ENCODE measurements around the gene DUSP6.

Gene DUSP6, protein sequence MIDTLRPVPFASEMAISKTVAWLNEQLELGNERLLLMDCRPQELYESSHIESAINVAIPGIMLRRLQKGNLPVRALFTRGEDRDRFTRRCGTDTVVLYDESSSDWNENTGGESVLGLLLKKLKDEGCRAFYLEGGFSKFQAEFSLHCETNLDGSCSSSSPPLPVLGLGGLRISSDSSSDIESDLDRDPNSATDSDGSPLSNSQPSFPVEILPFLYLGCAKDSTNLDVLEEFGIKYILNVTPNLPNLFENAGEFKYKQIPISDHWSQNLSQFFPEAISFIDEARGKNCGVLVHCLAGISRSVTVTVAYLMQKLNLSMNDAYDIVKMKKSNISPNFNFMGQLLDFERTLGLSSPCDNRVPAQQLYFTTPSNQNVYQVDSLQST

DNA sequence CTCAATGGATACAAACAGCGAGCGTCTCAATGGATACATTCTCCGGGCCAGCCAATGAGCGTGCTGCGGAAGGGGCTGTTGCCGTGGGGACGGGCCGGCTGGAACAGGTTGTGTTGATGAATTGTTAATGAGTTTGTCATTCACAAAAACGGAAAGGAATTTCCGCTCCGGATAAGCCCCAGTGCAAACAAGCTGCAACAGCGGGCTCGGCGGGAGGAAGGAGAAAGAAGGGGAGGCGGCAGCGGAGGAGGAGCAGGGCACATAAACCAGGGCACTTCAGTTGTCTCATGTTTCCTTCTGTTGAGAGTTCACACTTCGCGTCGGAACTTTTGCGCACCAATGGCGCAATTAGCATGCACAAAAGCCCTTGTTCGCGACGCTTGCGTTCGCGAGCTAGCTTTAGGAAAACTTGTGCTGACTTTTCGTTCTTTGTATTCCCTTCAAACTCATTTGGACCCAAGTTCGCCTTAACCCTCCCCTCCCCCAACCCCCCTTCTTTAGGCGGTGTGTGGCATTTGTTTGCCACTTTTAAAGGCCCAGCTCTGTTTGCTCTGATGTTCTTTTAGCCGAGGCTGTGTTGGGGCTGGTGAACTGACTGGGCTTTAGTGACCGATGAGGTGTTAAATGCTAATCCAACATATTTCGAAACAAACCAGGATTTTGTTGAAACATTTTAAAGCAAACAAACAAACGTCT is at the start of gene DUSP6:
DUSP6 (minus strand) TSS at position 10 of the 696 bp plus-strand sequence. CDS start 462 bp downstream, outside the sequence.
- Mint-ChIP-seq H3K27ac (peak within 1 kb of the TSS; percentile 85), H3K4me1 (peaks cover 55% of the 10 kb centered on the region), H3K4me3 (peak within 1 kb of the TSS; percentile 96), H3K27me3 (no peaks in the 10 kb centered on the region), H3K9me3 (no peaks in the 10 kb centered on the region), H3K36me3 (peaks cover 2% of the 10 kb centered on the region)

DNA sequence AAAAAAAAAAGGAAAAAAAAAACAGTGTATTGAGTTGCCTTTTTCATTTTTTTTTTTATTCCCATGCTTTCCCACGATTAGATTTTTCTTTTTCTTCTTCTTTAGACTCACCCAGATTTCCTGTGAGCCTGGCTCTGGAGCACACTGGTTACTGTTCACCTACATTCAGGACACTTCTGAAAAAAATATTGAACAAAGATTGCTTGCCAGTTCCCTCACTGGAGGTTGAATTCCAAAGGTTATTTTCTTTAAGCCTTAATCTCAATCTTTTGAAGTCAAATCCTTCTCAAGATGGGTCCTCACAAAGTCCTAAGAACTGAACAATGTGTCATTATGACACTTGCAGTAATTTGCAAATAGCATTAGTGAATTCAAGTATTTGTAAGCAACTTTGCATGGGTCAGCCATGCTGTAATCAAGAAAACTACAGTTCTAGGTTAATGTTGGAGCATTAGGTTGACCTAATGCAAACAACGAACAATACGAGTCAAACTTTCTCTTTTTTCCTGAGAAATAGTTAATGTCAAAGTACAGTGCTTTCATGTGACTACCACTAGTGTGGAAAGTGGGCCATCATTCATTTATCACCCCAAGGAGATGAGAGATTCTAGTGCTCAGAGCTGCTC is 49.2 kb upstream of the DUSP6 start:
- no peak overlapping the region for H3K4me3 Mint-ChIP-seq
- H3K27me3 Mint-ChIP-seq, result no peaks in the 10 kb centered on the region
- H3K27ac Mint-ChIP-seq, result peak overlapping the region; percentile 61

DNA sequence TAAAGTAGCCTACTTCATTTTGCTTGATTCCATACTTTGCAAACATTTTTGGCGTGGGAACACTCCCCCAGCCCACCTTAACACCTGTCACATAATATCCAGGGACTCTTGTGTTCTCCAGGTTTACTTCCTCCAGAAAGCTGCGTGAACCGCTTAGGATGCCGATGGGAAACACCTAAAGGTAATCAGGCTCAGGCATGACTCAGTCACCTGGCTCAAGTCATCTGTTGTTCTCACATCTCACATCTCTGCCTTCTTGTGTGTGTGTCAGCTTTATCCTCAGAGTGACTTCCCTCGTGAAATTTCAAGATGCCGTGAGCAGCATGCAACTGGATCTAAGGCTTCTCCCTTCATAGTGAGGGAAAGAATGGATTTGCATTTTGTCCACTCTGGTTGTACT is 48.1 kb upstream of the DUSP6 start:
- Mint-ChIP-seq H3K9me3 (no peaks in the 10 kb centered on the region), H3K4me1 (peaks cover 21% of the 10 kb centered on the region), H3K4me3 (no peak overlapping the region), H3K27ac (no peak overlapping the region), H3K36me3 (peaks cover 1% of the 10 kb centered on the region), H3K27me3 (no peaks in the 10 kb centered on the region)

More for the DNA sequence above, 49.2 kb upstream of the DUSP6 start:
- H3K4me1 Mint-ChIP-seq, result peaks cover 21% of the 10 kb centered on the region
- peaks cover 1% of the 10 kb centered on the region for H3K36me3 Mint-ChIP-seq
- no peaks in the 10 kb centered on the region for H3K9me3 Mint-ChIP-seq

DNA sequence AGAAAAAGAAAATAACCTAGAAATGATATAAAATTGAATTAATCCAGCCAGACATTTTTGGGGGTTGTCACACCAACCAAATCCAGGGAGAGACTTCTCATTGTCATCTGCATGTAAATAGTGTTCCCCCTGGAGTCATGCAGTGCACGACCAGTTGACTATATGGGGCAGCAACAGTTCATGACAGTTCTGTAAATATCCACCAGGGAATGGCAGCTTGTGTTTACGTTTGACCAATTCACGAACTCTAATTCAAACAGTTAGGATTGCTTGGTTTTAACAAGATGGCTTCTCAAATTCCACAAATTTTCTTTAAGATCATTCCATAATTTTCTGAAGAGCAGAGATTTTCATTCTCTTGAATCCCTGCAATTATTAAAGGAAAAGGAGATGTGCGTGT is 43.4 kb upstream of the DUSP6 start:
- Mint-ChIP-seq H3K9me3 (no peaks in the 10 kb centered on the region), H3K27ac (peak overlapping the region; percentile 51), H3K4me1 (peaks cover 26% of the 10 kb centered on the region), H3K27me3 (no peaks in the 10 kb centered on the region), H3K4me3 (no peak overlapping the region), H3K36me3 (no peaks in the 10 kb centered on the region)

DNA sequence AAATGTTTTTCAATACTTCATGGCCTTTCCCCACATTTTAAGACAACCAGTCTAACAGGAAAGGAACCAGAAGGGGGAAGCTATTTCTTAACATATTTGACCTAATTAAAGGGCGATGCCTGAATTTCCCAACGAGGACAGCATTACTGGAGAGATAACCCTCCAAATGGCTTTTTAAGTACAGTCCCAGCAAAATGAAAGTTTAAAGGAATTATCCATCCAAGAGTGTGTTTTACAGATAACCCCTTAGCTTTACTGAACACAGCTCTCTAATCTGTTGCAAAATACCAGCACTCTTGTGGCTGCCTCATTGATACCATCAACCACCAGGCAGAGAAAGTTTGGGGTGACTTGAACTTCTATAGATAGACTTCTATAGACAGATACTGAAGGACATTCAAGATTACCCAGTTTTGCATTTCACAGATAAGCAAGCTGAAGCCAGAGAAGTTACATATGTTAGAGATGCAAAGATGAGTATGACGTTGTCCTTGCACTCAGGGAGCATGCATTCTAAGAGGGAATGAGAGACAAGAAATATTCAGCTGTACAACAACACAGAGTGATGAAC is 41.3 kb upstream of the DUSP6 start:
- Mint-ChIP-seq H3K4me1 (peaks cover 33% of the 10 kb centered on the region), H3K27me3 (no peaks in the 10 kb centered on the region), H3K9me3 (no peaks in the 10 kb centered on the region), H3K4me3 (no peak overlapping the region), H3K36me3 (no peaks in the 10 kb centered on the region), H3K27ac (no peak overlapping the region)

DNA sequence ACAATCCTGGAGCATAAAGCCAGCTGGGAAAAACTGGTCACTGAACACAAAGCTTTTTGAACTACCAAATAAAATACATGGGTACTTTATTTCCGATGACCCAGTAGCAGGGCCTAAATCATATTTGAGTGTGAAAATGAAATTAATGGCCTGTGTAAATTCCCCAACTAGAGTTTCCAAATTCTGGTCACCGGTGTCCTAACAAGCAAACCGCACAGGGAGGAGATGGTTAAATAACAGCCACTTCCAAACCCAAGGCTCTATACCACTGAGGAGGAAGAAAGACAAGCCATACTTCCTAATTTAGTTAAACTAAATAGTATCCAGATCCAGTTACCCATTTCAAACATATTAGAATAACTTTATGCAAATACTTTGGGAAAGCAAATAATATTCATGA is 40.1 kb upstream of the DUSP6 start:
- H3K4me3 Mint-ChIP-seq, result no peak overlapping the region
- H3K9me3 Mint-ChIP-seq, result no peaks in the 10 kb centered on the region
- H3K27ac Mint-ChIP-seq, result no peak overlapping the region
- H3K4me1 Mint-ChIP-seq, result peaks cover 21% of the 10 kb centered on the region
- H3K27me3 Mint-ChIP-seq, result no peaks in the 10 kb centered on the region
- H3K36me3 Mint-ChIP-seq, result no peaks in the 10 kb centered on the region

DNA sequence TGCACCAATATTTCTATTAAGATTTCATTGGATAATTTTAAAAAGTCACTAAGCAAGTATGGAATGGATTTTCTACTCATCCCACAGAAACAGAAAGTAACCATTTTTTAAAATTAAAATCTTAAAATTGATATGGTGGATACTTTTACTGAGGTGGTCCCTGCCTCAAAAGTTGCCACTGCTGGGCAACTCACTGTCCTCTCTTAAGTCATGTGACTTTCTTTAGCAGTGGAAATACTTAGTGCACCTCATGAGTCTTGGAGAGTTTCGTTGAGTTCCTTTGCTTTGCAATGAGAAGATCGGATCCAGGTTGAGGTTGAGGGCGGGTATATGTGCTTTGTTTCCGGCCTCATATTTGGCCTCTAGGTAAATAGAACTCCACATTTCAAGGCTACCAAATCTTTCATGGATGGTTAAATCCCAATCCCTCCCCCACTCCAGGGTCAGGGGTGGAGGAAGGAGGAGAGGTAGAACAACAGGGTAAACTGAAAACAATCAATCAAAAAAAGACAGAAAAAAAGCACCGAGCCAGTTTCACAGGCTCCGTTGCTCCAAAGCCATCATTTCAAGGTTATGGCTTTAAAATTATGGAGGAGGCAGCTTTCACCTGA is 39.5 kb upstream of the DUSP6 start:
- H3K4me1 Mint-ChIP-seq, result peaks cover 17% of the 10 kb centered on the region
- no peak overlapping the region for H3K27ac Mint-ChIP-seq
- no peaks in the 10 kb centered on the region for H3K27me3 Mint-ChIP-seq
- H3K36me3 Mint-ChIP-seq, result no peaks in the 10 kb centered on the region
- H3K9me3 Mint-ChIP-seq, result no peaks in the 10 kb centered on the region
- H3K4me3 Mint-ChIP-seq, result no peak overlapping the region

DNA sequence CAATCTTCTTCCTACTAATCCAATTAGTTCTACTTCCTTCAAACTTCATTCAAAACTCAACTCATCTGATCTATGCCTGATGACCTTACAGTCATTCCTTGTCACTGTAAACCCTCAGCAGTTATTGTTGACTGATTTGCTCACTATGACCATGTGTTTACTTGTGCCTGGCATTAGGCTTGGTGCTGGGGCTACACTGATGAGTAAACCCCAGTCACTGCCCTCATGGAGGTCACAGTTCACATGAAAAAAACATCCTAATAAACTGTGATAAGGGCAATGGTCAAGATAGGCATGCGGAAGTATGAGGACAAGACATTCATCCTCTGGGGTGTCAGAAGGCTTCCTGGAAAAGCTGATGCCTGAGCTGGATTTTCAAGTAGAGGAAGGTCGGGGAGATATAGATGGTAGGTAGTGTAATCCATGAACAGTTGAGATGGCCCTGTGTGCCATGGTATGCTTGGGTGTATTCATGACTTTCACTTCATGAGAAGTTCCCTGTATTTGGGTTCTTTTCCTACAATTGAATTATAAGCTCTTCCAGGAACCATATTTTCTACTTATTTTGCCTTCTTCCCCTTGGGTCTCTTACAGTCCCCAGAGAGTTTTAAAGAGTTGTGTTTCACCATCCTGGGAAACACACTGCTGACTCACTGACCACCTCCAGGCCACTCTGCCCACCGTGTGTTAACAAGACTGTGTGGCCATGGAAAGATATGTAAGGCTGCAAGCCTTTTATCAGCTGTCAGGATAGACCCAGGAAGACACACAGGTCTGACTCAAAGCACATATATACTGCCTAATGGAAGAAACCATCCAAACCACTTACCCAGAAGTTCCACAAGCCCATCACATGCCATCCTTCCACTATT is 38.7 kb upstream of the DUSP6 start:
- H3K4me1 Mint-ChIP-seq, result peaks cover 17% of the 10 kb centered on the region
- H3K9me3 Mint-ChIP-seq, result no peaks in the 10 kb centered on the region
- no peaks in the 10 kb centered on the region for H3K27me3 Mint-ChIP-seq
- H3K27ac Mint-ChIP-seq, result no peak overlapping the region
- H3K4me3 Mint-ChIP-seq, result no peak overlapping the region
- H3K36me3 Mint-ChIP-seq, result no peaks in the 10 kb centered on the region

DNA sequence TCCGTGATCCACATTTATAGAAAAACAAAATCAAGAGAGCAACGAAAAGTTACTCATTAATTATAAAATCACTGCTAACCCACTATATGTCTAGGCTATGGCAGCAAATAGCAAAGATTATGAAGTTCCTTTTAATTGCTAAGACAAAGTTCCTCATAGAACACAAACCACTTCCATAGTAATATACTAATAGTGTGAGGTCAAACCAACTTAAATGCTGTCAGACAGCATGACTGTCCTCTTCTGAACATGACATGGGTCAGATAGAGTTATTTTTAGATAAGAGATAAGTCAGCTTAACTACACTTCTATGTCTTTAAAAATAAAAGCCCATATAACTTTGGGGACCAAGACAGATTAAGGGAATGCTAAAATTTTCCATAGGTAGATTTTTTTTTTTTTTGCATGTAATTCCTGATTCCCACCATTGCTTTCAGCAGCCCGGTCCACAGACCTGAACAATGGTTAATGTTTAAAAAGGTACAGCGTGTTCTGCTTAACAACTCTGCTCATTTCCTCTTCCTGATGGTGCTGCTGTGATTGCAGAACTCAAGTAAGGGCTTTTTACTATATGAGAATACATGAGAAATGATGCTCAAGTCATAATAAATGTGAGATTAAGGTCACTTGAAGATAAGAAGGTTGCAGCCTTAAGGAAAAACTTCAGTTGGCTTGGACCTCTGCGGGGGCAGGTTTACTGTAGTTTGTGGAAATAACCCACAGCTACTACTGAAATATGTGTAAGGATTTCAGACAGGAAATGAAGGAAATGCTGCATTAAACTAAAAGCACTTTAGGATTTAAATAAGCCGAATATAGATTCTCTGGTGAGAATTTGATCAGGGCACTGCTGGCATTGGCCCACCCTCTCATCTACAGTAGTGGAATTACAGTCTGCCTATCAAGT is 37.7 kb upstream of the DUSP6 start:
- Mint-ChIP-seq H3K9me3 (no peaks in the 10 kb centered on the region), H3K36me3 (no peaks in the 10 kb centered on the region), H3K4me3 (no peak overlapping the region), H3K4me1 (peaks cover 17% of the 10 kb centered on the region), H3K27ac (no peak overlapping the region), H3K27me3 (no peaks in the 10 kb centered on the region)

DNA sequence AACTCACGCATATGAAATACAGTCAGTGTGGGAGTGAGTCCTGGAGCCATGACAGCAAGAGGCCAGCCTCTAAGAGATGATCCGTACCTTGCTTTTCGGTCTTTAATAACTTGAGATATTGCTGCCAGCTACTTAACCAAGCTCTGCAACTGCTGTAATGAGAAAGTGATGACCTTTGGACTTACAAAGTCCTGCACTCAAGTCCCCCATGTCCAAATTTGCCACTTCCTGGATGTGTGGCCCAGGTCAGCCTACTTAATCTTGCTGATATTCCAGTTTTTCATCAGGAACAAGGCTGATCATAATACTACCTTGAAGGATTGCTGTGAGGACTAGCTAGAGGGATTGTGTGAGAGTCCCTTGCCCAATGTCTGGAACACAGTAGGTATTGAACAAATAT is 33.8 kb upstream of the DUSP6 start:
- Mint-ChIP-seq H3K9me3 (no peaks in the 10 kb centered on the region), H3K27me3 (no peaks in the 10 kb centered on the region), H3K27ac (no peak overlapping the region), H3K4me1 (peaks cover 14% of the 10 kb centered on the region), H3K4me3 (no peak overlapping the region), H3K36me3 (no peaks in the 10 kb centered on the region)

DNA sequence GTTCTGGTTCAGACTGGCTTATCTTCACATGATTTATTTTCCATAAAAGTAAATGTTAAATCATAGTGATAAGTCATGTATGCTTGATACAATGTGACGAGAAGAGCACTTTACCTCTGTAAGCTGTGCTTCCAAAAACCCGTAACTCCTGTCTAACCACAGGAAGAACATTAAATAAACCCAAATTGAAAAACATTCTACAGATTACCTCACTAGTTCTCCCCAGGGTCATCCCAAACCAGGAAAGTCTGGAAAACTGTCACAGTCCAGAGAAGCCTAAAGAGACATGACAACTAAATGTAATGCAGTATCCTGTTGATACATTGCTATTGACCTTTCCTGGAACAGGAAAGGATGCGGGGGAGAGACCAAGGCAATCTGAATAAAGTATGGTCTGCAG is 32.5 kb upstream of the DUSP6 start:
- Mint-ChIP-seq H3K36me3 (no peaks in the 10 kb centered on the region), H3K27ac (no peak overlapping the region), H3K4me1 (peaks cover 3% of the 10 kb centered on the region), H3K4me3 (no peak overlapping the region), H3K9me3 (no peaks in the 10 kb centered on the region), H3K27me3 (no peaks in the 10 kb centered on the region)

DNA sequence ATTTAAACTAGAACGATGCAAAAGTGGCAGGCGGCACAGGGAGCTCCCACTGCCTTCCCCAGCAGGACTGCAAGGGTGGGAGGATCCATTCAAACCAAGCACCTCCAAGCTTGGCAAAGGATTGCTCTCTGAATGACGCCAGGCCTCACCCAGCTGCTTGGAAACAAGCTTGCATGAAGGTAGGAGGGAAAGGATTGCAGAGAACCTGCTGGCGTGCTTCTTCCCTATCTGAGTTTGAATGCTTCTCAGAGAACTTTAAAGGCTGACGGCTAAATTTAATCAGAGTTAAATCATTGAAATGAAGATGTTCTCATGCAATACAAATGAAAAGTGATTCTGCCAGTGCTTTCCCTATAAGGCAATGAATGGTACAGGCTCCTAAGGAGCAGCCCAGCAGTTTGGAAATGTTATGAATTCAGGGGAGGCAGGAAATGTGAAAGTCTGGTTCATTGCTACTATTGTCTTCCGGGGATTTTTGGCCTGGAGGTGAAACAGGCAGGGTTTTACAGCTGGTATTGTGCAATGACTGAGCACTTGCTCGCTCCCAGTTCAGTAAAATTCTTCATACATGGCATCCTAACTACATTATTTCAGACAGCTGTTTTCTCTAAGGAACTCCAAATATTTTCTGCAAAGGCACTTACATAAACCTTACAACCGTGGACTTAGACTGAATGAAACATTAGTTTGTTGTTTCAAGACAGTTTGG is 31.9 kb upstream of the DUSP6 start:
- H3K27me3 Mint-ChIP-seq, result no peaks in the 10 kb centered on the region
- H3K9me3 Mint-ChIP-seq, result no peaks in the 10 kb centered on the region
- no peak overlapping the region for H3K4me3 Mint-ChIP-seq
- no peaks in the 10 kb centered on the region for H3K4me1 Mint-ChIP-seq
- no peak overlapping the region for H3K27ac Mint-ChIP-seq
- H3K36me3 Mint-ChIP-seq, result no peaks in the 10 kb centered on the region

DNA sequence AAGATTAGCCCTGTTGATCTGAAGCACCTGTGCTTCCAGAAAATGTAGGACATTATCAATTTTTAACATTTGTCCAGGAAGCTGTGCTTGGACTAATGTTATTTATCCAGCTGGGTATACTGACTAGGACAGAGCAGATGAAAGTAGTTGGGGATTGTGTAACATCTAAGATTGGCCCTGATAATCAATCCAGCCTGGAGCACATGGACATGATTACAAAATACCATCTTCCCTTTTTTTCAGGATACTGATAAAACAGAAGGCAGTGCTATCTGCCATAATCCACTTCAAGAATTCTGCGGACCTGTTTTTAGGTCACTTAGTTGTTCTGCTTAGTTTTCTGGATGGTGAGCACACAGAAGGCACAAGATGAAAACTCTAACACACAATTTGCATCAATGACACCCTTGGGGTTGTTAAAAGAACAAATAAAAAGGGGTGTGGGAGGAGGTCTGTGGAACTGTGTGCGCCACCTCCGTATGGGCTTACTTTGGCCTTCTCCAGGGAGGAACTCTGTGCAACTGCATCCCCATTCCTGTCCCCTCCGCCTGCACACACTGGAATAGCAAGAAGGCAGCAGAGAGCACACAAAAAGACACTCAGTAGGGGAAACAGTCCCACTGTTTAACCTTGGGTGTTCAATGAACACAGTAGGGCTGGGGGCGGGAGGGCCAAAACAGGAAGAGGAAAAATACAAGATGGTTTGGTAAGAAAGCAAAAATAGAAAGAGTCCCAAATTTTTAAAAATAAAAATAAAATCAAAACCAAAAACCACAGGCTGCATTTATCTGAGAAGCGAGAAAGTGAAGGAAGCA is 31.1 kb upstream of the DUSP6 start:
- no peaks in the 10 kb centered on the region for H3K9me3 Mint-ChIP-seq
- no peak overlapping the region for H3K4me3 Mint-ChIP-seq
- no peaks in the 10 kb centered on the region for H3K4me1 Mint-ChIP-seq
- H3K27me3 Mint-ChIP-seq, result no peaks in the 10 kb centered on the region
- no peaks in the 10 kb centered on the region for H3K36me3 Mint-ChIP-seq
- peak overlapping the region; percentile 23 for H3K27ac Mint-ChIP-seq
